H9 (cell line): ENCODE measurements around the gene ZNF578. TPM values are rescaled to one million over a fixed set of nuclear protein-coding genes. Genes with fewer than 3 reads are reported as not detected.

ENCODE experiments used
- DNase-seq: peaks from one replicate; pipeline ENCODE4 v3.0.0-alpha.2; 2017
- H2AFZ ChIP-seq: one replicate; pipeline ENCODE4 v1.6.1; 2013; ENCODE audit warnings: mild to moderate bottlenecking, low read length, control low read depth, moderate library complexity
- H2AK5ac ChIP-seq: 2 replicates; pipeline ENCODE4 v1.6.1; 2013; ENCODE audit warnings: low read length, control low read depth, mixed read lengths; ENCODE audit not compliant: insufficient read length
- H2BK120ac ChIP-seq: one replicate; pipeline ENCODE4 v1.6.1; 2013; ENCODE audit warnings: low read depth, mild to moderate bottlenecking, low read length, control low read depth, inconsistent platforms; ENCODE audit not compliant: poor library complexity, severe bottlenecking
- H2BK12ac ChIP-seq: 2 replicates; pipeline ENCODE4 v1.6.1; 2013; ENCODE audit warnings: low read length, control low read depth, mixed read lengths, low read depth; ENCODE audit not compliant: insufficient read length
- H2BK15ac ChIP-seq: 2 replicates; pipeline ENCODE4 v1.6.1; 2013; ENCODE audit warnings: low read depth, low read length, control low read depth
- H2BK20ac ChIP-seq: one replicate; pipeline ENCODE4 v1.6.1; 2013; ENCODE audit warnings: low read depth, mild to moderate bottlenecking, low read length, control low read depth, inconsistent platforms; ENCODE audit not compliant: poor library complexity, severe bottlenecking
- H2BK5ac ChIP-seq: 2 replicates; pipeline ENCODE4 v1.6.1; 2013; ENCODE audit warnings: low read length, control low read depth, mixed read lengths; ENCODE audit not compliant: insufficient read length
- H3K14ac ChIP-seq: 2 replicates; pipeline ENCODE4 v1.6.1; 2013; ENCODE audit warnings: low read length, control low read depth; ENCODE audit not compliant: insufficient read depth
- H3K18ac ChIP-seq: 2 replicates; pipeline ENCODE4 v1.6.1; 2013; ENCODE audit warnings: low read depth, mild to moderate bottlenecking, mixed read lengths, low read length, control low read depth; ENCODE audit not compliant: insufficient read length
- H3K23ac ChIP-seq: 2 replicates; pipeline ENCODE4 v1.6.1; 2013; ENCODE audit warnings: low read length, control low read depth, mixed read lengths, low read depth; ENCODE audit not compliant: insufficient read length
- H3K23me2 ChIP-seq: 2 replicates; pipeline ENCODE4 v1.6.1; 2013; ENCODE audit warnings: low read depth, mild to moderate bottlenecking, mixed read lengths, low read length, control low read depth; ENCODE audit not compliant: insufficient read length, poor library complexity, severe bottlenecking
- H3K27ac ChIP-seq: 2 replicates; pipeline ENCODE4 v1.5.1; 2013; ENCODE audit warnings: low read length, control low read depth, mixed read lengths, low read depth; ENCODE audit not compliant: insufficient read length
- H3K27me3 ChIP-seq: 2 replicates; pipeline ENCODE4 v1.6.1; 2013; ENCODE audit warnings: low read length, control low read depth, inconsistent platforms; ENCODE audit not compliant: insufficient read depth
- H3K4ac ChIP-seq: 2 replicates; pipeline ENCODE4 v1.6.1; 2013; ENCODE audit warnings: low read depth, mild to moderate bottlenecking, control low read depth, inconsistent platforms, low read length, moderate library complexity
- H3K4me1 ChIP-seq: 2 replicates; pipeline ENCODE4 v1.6.1; 2013; ENCODE audit warnings: low read length, control low read depth, inconsistent platforms; ENCODE audit not compliant: insufficient read depth
- H3K4me2 ChIP-seq: 2 replicates; pipeline ENCODE4 v1.6.1; 2013; ENCODE audit warnings: low read length, control low read depth, mixed read lengths; ENCODE audit not compliant: insufficient read length, insufficient read depth
- H3K56ac ChIP-seq: 2 replicates; pipeline ENCODE4 v1.6.1; 2013; ENCODE audit warnings: low read depth, mild to moderate bottlenecking, mixed read lengths, low read length, control low read depth; ENCODE audit not compliant: insufficient read length
- H3K79me1 ChIP-seq: 2 replicates; pipeline ENCODE4 v1.6.1; 2013; ENCODE audit warnings: low read depth, mild to moderate bottlenecking, moderate library complexity, low read length, control low read depth, inconsistent platforms; ENCODE audit not compliant: insufficient read depth, poor library complexity, severe bottlenecking
- H3K79me2 ChIP-seq: 2 replicates; pipeline ENCODE4 v1.6.1; 2013; ENCODE audit warnings: low read length, control low read depth, inconsistent platforms; ENCODE audit not compliant: insufficient read depth
- H3K9ac ChIP-seq: 2 replicates; pipeline ENCODE4 v1.6.1; 2013; ENCODE audit warnings: low read length, control low read depth, mixed read lengths; ENCODE audit not compliant: insufficient read length; ENCODE audit errors: extremely low read depth
- H3K9me3 ChIP-seq: one replicate; pipeline ENCODE4 v1.6.1; 2013; ENCODE audit warnings: low read depth, low read length, inconsistent platforms; ENCODE audit not compliant: control insufficient read depth
- H3T11ph ChIP-seq: one replicate; pipeline ENCODE4 v1.6.1; 2013; ENCODE audit warnings: mild to moderate bottlenecking, low read length, control low read depth, inconsistent platforms
- H4K20me1 ChIP-seq: one replicate; pipeline ENCODE4 v1.6.1; 2013; ENCODE audit not compliant: control insufficient read depth, insufficient read length, insufficient read depth
- H4K5ac ChIP-seq: 2 replicates; pipeline ENCODE4 v1.6.1; 2013; ENCODE audit warnings: low read depth, mild to moderate bottlenecking, mixed read lengths, low read length, control low read depth; ENCODE audit not compliant: insufficient read length
- H4K8ac ChIP-seq: replicated peaks from 2 replicates; pipeline ENCODE4 v1.6.1; 2013; ENCODE audit warnings: low read length, control low read depth, mixed read lengths, low read depth; ENCODE audit not compliant: insufficient read length
- H4K91ac ChIP-seq: 2 replicates; pipeline ENCODE4 v1.6.1; 2013; ENCODE audit warnings: low read depth, mild to moderate bottlenecking, moderate library complexity, mixed read lengths, low read length, control low read depth; ENCODE audit not compliant: insufficient read length
- H3K27ac Mint-ChIP-seq, 3 experiments: 2 replicates in 2 of 3; 3 replicates in 1 of 3; pipeline ENCODE4 v1.8.0; 2020 to 2021; ENCODE audit warnings: mixed read lengths in 3 of 3, mild to moderate bottlenecking in 1 of 3, moderate library complexity in 1 of 3
- H3K27me3 Mint-ChIP-seq: 2 replicates; pipeline ENCODE4 v1.8.0; 2021; ENCODE audit warnings: low read depth, mild to moderate bottlenecking, moderate library complexity, mixed read lengths
- H3K36me3 Mint-ChIP-seq, 3 experiments: 2 replicates in 2 of 3; 3 replicates in 1 of 3; pipeline ENCODE4 v1.8.0; 2020 to 2021; ENCODE audit warnings: low read depth in 3 of 3, mixed read lengths in 3 of 3; ENCODE audit not compliant: insufficient read depth in 1 of 3
- H3K4me1 Mint-ChIP-seq, 2 experiments: 2 replicates each; pipeline ENCODE4 v1.8.0; 2020; ENCODE audit warnings: mixed read lengths in 2 of 2
- H3K4me3 Mint-ChIP-seq, 2 experiments: 2 replicates in 1 of 2; 3 replicates in 1 of 2; pipeline ENCODE4 v1.8.0; 2020 to 2021; ENCODE audit warnings: mild to moderate bottlenecking in 2 of 2, mixed read lengths in 2 of 2, moderate library complexity in 1 of 2
- H3K9me3 Mint-ChIP-seq, 2 experiments: 2 replicates in 1 of 2; 3 replicates in 1 of 2; pipeline ENCODE4 v1.8.0; 2020; ENCODE audit warnings: mild to moderate bottlenecking in 2 of 2, mixed read lengths in 2 of 2, moderate library complexity in 1 of 2
- WGBS: extraction: QIAGEN DNeasy Blood & Tissue Kit; methylation state at CpG from one replicate; pipeline ENCODE4 v1.1.7; 2013; ENCODE audit warnings: missing lambda C conversion rate, low lambda C conversion rate, mixed read lengths; ENCODE audit not compliant: insufficient read length; ENCODE audit errors: extremely low coverage; 5-methylcytosine and 5-hydroxymethylcytosine counted together
- total RNA-seq: library from RNA; stranded (reverse); gene quantifications from 2 replicates; pipeline ENCODE4 v1.2.1, GENCODE V29; 2021
- TF ChIP-seq, protein P1 (sequence below): fragments of 200-600 bp; sonication (generic); conservative IDR thresholded peaks from 3 replicates; pipeline ENCODE4 v1.8.0; 2021; ENCODE audit warnings: antibody characterized with exemption, mild to moderate bottlenecking

ZNF578 gene
- total RNA-seq, 1 experiment from 2014 or later: 5.3 TPM

DNA sequence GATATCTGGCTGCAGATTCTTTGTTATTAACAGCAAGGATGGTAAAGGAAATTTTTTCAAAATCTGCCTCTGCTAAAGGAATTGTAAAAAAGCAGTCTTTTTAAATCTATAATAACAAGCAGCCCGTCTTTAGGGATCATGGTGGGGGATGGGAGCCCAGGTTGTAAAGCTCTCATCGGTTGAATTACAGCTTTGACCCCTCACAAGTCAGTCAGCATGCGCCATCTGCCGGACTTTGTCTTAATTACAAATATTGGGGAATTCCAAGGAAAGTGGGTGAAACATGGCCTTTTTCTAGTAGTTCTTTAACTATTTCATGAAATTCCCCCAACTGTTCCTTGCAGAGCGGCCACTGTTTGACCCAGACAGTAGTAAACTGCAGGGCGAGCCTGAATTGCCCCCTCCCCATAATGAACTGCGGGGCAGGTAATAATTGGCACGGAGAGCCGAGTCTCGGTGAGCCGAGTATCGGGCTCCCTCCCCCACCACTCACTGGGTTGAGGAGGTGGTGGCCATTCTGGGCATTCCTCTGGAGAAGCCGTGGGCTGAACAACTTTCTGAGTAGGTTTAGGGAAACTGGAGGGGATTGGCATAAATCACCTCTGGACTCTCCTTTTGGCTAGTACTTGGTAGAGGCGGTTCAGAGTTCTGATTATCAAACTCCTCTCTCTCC, 11.6 kb downstream of the ZNF578 start:
- no peak overlapping the region for H2AK5ac ChIP-seq
- H3K23ac ChIP-seq: no peak overlapping the region
- Mint-ChIP-seq H3K4me3 (no peak overlapping the region), H3K27me3 (peaks cover 4% of the 10 kb centered on the region), H3K4me1 (peaks cover 0 to 19% of the 10 kb centered on the region in 2 experiments; a peak in 2 of 4 replicates), H3K9me3 (peaks cover 73 to 84% of the 10 kb centered on the region in 2 experiments), H3K36me3 (peaks cover 4 to 8% (median 6%) of the 10 kb centered on the region in 3 experiments; a peak in 4 of 7 replicates), H3K27ac (no peak overlapping the region)
- DNase-seq: peak; percentile 71
- peaks cover under 1% of the 10 kb centered on the region for H3K23me2 ChIP-seq
- no peak overlapping the region for H3T11ph ChIP-seq
- H2BK15ac ChIP-seq: no peak overlapping the region
- H3K79me1 ChIP-seq: no peaks in the 10 kb centered on the region
- H2BK20ac ChIP-seq: no peak overlapping the region
- TF ChIP-seq, protein P1, sequence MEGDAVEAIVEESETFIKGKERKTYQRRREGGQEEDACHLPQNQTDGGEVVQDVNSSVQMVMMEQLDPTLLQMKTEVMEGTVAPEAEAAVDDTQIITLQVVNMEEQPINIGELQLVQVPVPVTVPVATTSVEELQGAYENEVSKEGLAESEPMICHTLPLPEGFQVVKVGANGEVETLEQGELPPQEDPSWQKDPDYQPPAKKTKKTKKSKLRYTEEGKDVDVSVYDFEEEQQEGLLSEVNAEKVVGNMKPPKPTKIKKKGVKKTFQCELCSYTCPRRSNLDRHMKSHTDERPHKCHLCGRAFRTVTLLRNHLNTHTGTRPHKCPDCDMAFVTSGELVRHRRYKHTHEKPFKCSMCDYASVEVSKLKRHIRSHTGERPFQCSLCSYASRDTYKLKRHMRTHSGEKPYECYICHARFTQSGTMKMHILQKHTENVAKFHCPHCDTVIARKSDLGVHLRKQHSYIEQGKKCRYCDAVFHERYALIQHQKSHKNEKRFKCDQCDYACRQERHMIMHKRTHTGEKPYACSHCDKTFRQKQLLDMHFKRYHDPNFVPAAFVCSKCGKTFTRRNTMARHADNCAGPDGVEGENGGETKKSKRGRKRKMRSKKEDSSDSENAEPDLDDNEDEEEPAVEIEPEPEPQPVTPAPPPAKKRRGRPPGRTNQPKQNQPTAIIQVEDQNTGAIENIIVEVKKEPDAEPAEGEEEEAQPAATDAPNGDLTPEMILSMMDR: peak; percentile 81
- no peaks in the 10 kb centered on the region for H3K4me1 ChIP-seq
- no CpG with 5 or more reads among the region's 14 CpGs for WGBS
- no peak overlapping the region for H4K5ac ChIP-seq
- no peaks in the 10 kb centered on the region for H3K79me2 ChIP-seq
- H4K8ac ChIP-seq: no peak overlapping the region
- H3K27me3 ChIP-seq: no peaks in the 10 kb centered on the region
- no peak overlapping the region for H3K18ac ChIP-seq
- no peak overlapping the region for H3K56ac ChIP-seq
- H3K4ac ChIP-seq: no peak overlapping the region
- H3K9ac ChIP-seq: no peak overlapping the region
- no peak overlapping the region for H4K91ac ChIP-seq
- no peak overlapping the region for H3K4me2 ChIP-seq
- no peak overlapping the region for H2BK5ac ChIP-seq
- H2AFZ ChIP-seq: no peak overlapping the region
- no peak overlapping the region for H2BK12ac ChIP-seq
- H4K20me1 ChIP-seq: no peaks in the 10 kb centered on the region
- peaks cover 34% of the 10 kb centered on the region for H3K9me3 ChIP-seq
- no peak overlapping the region for H3K14ac ChIP-seq
- H2BK120ac ChIP-seq: no peak overlapping the region
- no peak overlapping the region for H3K27ac ChIP-seq
